Brain pericyte (primary cell): ENCODE measurements around the gene CHST9.
"Not testable (repeated sequence)": the region's sequence is repeated elsewhere in the genome, so short reads cannot be mapped to it uniquely, and the experiment has no call there.

Source experiments
- DNase-seq: peaks from one replicate; pipeline ENCODE4 v3.0.0-alpha.2; 2012; ENCODE audit warnings: low read depth, low spot score

The CHST9 gene

GRCh38 chr18:27175245-27175644, 9.9 kb downstream of the CHST9 start:
- no peak for DNase-seq

GRCh38 chr18:27171993-27172392, 13.1 kb downstream of the CHST9 start:
- no peak for DNase-seq

- DNase-seq = no peak
Measured at GRCh38 chr18:27165412-27165811, 19.7 kb downstream of the CHST9 start.

GRCh38 chr18:27164905-27165304, 20.2 kb downstream of the CHST9 start:
- no peak for DNase-seq

DNA sequence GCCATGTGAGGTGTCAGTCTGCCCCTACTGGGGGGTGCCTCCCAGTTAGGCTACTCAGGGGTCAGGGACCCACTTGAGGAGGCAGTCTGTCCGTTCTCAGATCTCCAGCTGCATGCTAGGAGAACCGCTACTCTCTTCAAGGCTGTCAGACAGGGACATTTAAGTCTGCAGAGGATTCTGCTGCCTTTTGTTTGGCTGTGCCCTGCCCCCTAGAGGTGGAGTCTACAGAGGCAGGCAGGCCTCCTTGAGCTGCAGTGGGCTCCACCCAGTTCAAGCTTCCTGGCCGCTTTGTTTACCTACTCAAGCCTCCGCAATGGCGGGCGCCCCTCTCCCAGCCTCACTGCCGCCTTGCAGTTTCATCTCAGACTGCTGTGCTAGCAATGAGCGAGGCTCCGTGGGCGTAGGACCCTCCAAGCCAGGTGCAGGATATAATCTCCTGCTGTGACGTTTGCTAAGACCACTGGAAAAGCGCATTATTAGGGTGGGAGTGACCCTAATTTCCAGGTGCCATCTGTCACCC, 21.9 kb downstream of the CHST9 start:
- DNase-seq = not testable (repeated sequence)

DNA sequence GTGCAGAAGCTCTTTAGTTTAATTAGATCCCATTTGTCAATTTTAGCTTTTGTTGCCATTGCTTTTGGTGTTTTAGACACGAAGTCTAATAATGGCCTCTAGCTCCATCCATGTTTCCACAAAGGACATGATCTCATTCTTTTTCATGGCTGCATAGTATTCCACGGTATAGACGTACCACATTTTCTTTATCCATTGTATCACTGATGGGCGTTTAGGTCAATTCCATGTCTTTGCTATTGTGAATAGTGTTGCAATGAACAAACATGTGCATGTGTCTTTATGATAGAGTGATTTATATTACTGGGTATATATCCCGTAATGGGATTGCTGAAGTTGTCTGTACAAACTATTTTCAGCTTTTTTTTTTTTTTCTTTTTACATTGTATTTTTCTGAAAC, 35.9 kb downstream of the CHST9 start:
- DNase-seq = not testable (repeated sequence)

- no peak for DNase-seq
Measured at GRCh38 chr18:27144672-27145071, 40.4 kb downstream of the CHST9 start.

DNA sequence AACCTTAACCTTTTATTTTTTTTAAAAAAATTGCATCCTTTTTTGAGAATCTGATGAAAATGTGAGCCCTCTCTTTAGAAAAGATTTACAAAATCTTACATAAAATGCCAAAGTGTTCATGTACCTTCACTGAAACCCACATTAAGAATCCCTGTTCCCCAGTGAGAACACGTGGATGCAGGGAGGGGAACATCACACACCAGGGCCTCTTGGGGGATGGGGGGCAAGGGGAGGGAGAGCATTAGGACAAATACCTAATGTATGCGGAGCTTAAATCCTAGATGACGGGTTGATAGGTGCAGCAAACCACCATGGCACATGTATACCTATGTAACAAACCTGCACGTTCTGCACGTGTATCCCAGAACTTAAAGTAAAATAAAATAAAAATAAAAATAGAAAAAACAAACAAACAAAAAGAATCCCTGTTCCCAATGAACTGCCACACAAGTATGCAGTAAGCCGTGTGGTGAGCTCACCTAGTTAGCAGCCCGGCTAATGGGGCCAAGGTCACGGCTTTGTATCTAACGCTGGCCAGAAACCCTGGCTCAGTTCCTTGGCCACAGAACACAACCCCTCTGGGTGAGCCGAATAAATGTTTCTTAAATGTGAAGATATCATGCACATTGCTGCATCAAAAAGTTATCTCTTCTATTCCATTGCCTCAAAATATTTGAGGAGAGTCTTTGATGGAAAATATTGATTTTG, 41.4 kb downstream of the CHST9 start:
- no peak for DNase-seq

DNA sequence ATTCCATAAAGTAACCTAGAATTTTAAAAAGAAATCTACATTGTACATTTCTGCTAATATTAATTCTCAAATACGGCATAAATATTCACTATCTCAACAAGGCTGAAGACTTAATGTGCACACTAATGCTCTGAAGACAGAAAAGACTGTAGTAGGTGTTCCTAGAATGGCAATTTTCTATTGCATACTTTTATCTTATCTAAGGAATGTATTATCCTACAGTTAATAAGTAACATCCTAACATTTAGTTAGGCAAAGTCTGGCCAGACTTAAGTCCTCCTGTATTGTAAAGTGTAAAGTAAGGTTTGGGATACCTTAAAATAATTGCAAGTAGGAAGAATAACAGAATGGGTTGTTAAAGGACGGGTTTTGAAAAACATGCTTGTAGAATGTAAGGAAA, 42.2 kb downstream of the CHST9 start:
- no peak for DNase-seq

GRCh38 chr18:27141876-27142275, 43.2 kb downstream of the CHST9 start:
- DNase-seq = no peak

- no peak for DNase-seq
Measured at GRCh38 chr18:27138079-27138478, 47.0 kb downstream of the CHST9 start.

GRCh38 chr18:27136208-27136535, 48.9 kb downstream of the CHST9 start:
- DNase-seq = no peak

GRCh38 chr18:27135504-27136207, 49.5 kb downstream of the CHST9 start:
- no peak for DNase-seq

- no peak for DNase-seq
Measured at GRCh38 chr18:27130065-27130630, 55.0 kb downstream of the CHST9 start.

- DNase-seq = no peak
Measured at GRCh38 chr18:27124196-27124595, 60.9 kb downstream of the CHST9 start.

DNA sequence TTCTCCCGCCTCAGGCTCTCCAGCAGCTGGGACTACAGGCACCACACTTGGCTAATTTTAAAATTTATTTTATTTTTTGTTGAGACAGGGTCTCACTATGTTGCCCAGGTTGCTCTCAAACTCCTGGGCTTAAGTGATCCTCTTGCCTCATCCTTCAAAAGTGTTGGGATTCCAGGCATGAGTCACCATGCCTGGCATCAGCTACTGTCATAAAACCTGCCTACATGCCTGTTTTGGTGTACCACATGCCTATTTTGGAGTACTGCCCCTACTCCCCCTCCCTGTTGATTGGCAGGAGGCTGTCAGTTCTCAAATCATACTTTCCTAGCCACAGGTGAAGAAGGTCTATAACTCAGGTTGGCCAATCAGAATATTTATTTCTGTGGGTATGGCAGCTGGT, 64.0 kb downstream of the CHST9 start:
- no peak for DNase-seq

- DNase-seq = no peak
Measured at GRCh38 chr18:27120246-27120645, 64.9 kb downstream of the CHST9 start.

DNA sequence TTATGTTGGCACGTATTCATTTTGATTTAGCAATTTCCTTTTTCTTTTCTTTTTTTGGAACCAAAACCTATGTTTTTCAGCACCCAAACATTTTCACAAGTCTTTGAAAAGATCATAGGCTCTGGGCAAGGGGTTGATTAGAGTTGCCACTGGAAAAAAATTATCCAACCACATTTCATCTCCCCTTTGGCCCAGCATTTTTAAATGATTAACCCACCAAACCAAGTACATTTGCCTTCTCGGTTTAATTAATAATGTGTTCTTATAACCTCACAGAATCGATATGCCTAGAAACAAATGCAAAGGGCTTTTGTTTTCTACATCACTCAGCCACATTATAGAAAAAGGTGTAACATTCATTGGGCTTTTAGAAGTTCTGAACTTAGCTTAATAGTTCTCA, 66.1 kb downstream of the CHST9 start:
- no peak for DNase-seq

GRCh38 chr18:27114842-27115241, 70.3 kb downstream of the CHST9 start:
- DNase-seq = no peak

DNA sequence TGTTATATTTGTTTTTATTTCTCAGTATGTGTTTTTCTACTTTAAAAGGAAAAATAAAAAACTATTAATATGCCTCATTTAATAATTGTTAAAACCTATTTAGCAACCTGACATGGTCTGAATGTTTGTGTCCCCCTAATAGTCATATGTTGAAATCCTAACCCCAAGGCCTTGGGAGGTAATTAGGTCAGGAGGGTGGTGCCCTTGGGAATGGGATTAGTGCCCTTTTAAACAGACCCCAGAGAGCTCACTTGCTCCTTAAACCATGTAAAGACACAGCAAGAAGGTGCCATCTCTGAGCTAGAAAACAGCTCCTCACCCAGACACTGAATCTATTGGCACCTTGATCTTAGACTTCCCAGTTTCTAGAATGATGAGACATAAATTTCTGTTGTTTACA, 71.8 kb downstream of the CHST9 start:
- no peak for DNase-seq

DNA sequence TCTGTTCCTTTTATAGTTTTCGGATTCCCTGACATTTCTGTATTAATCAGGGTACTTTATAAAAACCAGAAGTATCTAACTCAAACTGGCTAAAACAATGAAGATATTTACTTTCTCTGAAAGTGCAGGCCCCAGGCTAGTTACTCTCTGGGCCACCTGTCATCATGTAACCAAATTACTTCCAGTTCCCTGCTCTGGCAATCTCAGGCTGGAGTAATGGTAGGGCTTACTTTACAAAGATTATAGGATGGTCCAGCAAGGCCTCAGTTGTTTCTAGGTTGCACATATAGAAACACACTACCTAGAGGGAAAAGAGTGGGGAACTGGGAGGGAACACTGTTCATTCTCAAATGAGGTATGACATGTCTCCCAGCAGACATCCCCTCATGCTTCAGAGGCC, 74.8 kb downstream of the CHST9 start:
- DNase-seq = no peak

- no peak for DNase-seq
Measured at GRCh38 chr18:27109451-27109850, 75.7 kb downstream of the CHST9 start.

DNA sequence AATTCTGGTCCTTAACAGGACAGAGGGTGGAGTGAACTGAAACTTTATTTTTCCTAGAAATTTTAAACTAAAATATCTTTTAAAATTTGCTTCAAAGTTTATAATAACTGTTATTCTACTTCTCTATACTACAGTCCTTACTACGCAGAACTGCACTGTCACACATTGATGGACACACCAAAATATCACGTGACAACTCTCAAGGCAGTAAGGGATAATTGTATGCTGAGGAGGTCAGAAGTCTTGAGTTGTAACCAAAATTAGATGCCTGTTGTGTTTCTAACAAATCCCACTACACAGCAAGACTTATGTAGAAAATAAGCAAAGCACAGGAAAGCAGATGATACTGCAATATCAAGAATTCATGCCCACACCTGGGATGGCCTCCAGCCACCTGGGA, 76.3 kb downstream of the CHST9 start:
- no peak for DNase-seq
